ENCODE measurements around the gene PTPRZ1. TPM values are rescaled to one million over a fixed set of nuclear protein-coding genes. Genes with fewer than 3 reads are reported as not detected.

PTPRZ1 gene
- 1 to 10 TPM in 1 of 3 donors, under 1 TPM in 2; 0.49 to 9.1 (median 0.67) TPM for total RNA-seq
- long read RNA-seq, donor 1, partial matches to known transcripts: 0 of 1 reads
- long read RNA-seq, donor 1, other reads (novel, unspliced or antisense): 0 of 1 reads
- long read RNA-seq, donor 2: 0 reads

- intact Hi-C loops (cut with DNase I, micrococcal nuclease): no loop called here
- Histone ChIP-seq H3K36me3 (ENCODE audit: low read depth) (no peaks in the 10 kb centered on the region), H3K4me1 (ENCODE audit: low read depth) (peaks cover 3% of the 10 kb centered on the region), H3K9me3 (no peaks in the 10 kb centered on the region), H3K4me3 (no peak within 1 kb of the TSS)
- peak; percentile 66 for ATAC-seq
- no peak for TF ChIP-seq CTCF (IDR thresholded peaks at IDR 0.05)
- peak in 2 of 3 donors; percentile 7 to 23 for DNase-seq
Measured at GRCh38 chr7:121872831-121873288, at the start of gene PTPRZ1. PTPRZ1 (plus strand) TSS chr7:121873161; CDS start chr7:121873500, 339 bp downstream.

- Histone ChIP-seq H3K4me1 (ENCODE audit: low read depth) (no peaks in the 10 kb centered on the region), H3K4me3 (no peak overlapping the region), H3K9me3 (no peaks in the 10 kb centered on the region), H3K36me3 (ENCODE audit: low read depth) (no peaks in the 10 kb centered on the region)
- no peak for TF ChIP-seq CTCF (IDR thresholded peaks at IDR 0.05)
- intact Hi-C loops (cut with DNase I, micrococcal nuclease): no loop called here
- DNase-seq (no peak), ATAC-seq (no peak)
Measured at GRCh38 chr7:121824276-121824675, 48.7 kb upstream of the PTPRZ1 start.

- ATAC-seq (no peak), DNase-seq (no peak)
- Histone ChIP-seq H3K36me3 (ENCODE audit: low read depth) (no peaks in the 10 kb centered on the region), H3K9me3 (no peaks in the 10 kb centered on the region), H3K4me3 (no peak overlapping the region), H3K4me1 (ENCODE audit: low read depth) (no peaks in the 10 kb centered on the region)
- intact Hi-C loops (cut with DNase I, micrococcal nuclease): no loop called here
- TF ChIP-seq CTCF (IDR thresholded peaks at IDR 0.05): no peak
Measured at GRCh38 chr7:121831351-121831750, 41.6 kb upstream of the PTPRZ1 start.

- intact Hi-C loops (cut with DNase I, micrococcal nuclease): no loop called here
- TF ChIP-seq CTCF (IDR thresholded peaks at IDR 0.05): no peak
- no peak for ATAC-seq
- Histone ChIP-seq H3K4me1 (ENCODE audit: low read depth) (no peaks in the 10 kb centered on the region), H3K9me3 (no peaks in the 10 kb centered on the region), H3K36me3 (ENCODE audit: low read depth) (no peaks in the 10 kb centered on the region), H3K4me3 (no peak overlapping the region)
- DNase-seq: no peak
Measured at GRCh38 chr7:121831801-121832200, 41.2 kb upstream of the PTPRZ1 start.

- no peak for ATAC-seq
- peak in 1 of 3 donors; percentile 3 for DNase-seq
- no peak for TF ChIP-seq CTCF (IDR thresholded peaks at IDR 0.05)
Measured at GRCh38 chr7:121832347-121832746, 40.6 kb upstream of the PTPRZ1 start.

GRCh38 chr7:121833991-121834390 lies 39.0 kb upstream of the PTPRZ1 start:
- DNase-seq: no peak
- intact Hi-C loops (cut with DNase I, micrococcal nuclease): no loop called here
- ATAC-seq: no peak
- no peak overlapping the region for H3K4me3 ChIP-seq
- no peaks in the 10 kb centered on the region for H3K36me3 ChIP-seq (ENCODE audit: low read depth)
- no peaks in the 10 kb centered on the region for H3K4me1 ChIP-seq (ENCODE audit: low read depth)
- no peak for TF ChIP-seq CTCF (IDR thresholded peaks at IDR 0.05)
- no peaks in the 10 kb centered on the region for H3K9me3 ChIP-seq

More at GRCh38 chr7:121832347-121832746, 40.6 kb upstream of the PTPRZ1 start:
- H3K4me3 ChIP-seq: no peak overlapping the region
- H3K4me1 ChIP-seq (ENCODE audit: low read depth): no peaks in the 10 kb centered on the region
- intact Hi-C loops (cut with DNase I, micrococcal nuclease): no loop called here
- no peaks in the 10 kb centered on the region for H3K9me3 ChIP-seq
- H3K36me3 ChIP-seq (ENCODE audit: low read depth): no peaks in the 10 kb centered on the region
